Effector memory CD8-positive, alpha-beta T cell (primary cell): ENCODE results near the gene SLC11A1.

Experiments
- ATAC-seq: fragments of 150-1000 bp; cut with Tn5 transposase; replicated peaks from 2 replicates; pipeline ENCODE4 v1.10.0; 2021; ENCODE audit warnings: mild to moderate bottlenecking, moderate library complexity
- DNase-seq, 3 experiments: peaks; one replicate each; pipeline ENCODE4 v3.0.0; 2021
- H3K27ac Mint-ChIP-seq, 2 donors: one replicate each; pipeline ENCODE4 v1.8.0; 2022; ENCODE audit warnings: mild to moderate bottlenecking in 2 of 2, mixed read lengths in 2 of 2, moderate library complexity in 2 of 2
- H3K27me3 Mint-ChIP-seq, 2 donors: one replicate each; pipeline ENCODE4 v1.8.0; 2022; ENCODE audit warnings: mixed read lengths in 2 of 2
- H3K36me3 Mint-ChIP-seq: one replicate; pipeline ENCODE4 v1.8.0; 2022; ENCODE audit warnings: mild to moderate bottlenecking, moderate library complexity, mixed read lengths; ENCODE audit not compliant: insufficient read depth
- H3K4me1 Mint-ChIP-seq, 2 donors: one replicate each; pipeline ENCODE4 v1.8.0; 2022; ENCODE audit warnings: low read depth in 2 of 2, mixed read lengths in 2 of 2
- H3K4me3 Mint-ChIP-seq, 2 donors: one replicate each; pipeline ENCODE4 v1.8.0; 2022; ENCODE audit warnings: mild to moderate bottlenecking in 2 of 2, mixed read lengths in 2 of 2, moderate library complexity in 2 of 2
- H3K9me3 Mint-ChIP-seq, 2 donors: one replicate each; pipeline ENCODE4 v1.8.0; 2022; ENCODE audit warnings: mixed read lengths in 2 of 2

SLC11A1 gene

DNA sequence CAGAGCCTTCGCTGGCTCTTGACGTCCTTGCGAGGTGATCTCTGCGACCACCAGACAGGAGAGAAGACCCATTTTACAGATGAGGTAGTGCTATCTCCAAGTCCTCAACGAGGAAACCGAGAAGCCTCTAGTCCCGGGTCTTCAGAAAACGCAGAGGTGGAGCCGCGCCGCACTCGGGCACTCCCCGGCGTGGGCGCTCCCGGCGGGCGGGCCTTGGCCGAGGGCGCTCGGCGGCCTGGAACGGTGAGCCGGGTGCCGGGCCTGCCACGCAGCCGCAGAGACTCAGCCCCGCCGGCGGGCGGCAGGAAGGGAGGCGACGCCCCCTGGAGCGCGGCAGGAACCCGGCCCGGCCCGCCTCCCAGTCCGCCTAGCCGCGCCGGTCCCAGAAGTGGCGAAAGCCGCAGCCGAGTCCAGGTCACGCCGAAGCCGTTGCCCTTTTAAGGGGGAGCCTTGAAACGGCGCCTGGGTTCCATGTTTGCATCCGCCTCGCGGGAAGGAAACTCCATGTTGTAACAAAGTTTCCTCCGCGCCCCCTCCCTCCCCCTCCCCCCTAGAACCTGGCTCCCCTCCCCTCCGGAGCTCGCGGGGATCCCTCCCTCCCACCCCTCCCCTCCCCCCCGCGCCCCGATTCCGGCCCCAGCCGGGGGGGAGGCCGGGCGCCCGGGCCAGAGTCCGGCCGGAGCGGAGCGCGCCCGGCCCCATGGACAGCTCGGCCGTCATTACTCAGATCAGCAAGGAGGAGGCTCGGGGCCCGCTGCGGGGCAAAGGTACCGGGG lies 17.5 kb downstream of the SLC11A1 start, which contains the start of gene CTDSP1:
Gene CTDSP1, plus strand, starts transcription at position 478 of the 776 bp plus-strand sequence. Its CDS starts 223 bp downstream, at position 701.
- peak within 1 kb of the TSS; percentile 95 to 98 for H3K27ac Mint-ChIP-seq
- H3K4me1 Mint-ChIP-seq: peaks cover 52 to 55% of the 10 kb centered on the region in 2 donors
- H3K9me3 Mint-ChIP-seq: no peaks in the 10 kb centered on the region
- peaks cover 62% of the 10 kb centered on the region for H3K36me3 Mint-ChIP-seq
- DNase-seq (peak; percentile 89 to 91 (median 90)), ATAC-seq (peak; percentile 44)
- H3K4me3 Mint-ChIP-seq: peak within 1 kb of the TSS; percentile 92 to 98
- no peaks in the 10 kb centered on the region for H3K27me3 Mint-ChIP-seq

DNA sequence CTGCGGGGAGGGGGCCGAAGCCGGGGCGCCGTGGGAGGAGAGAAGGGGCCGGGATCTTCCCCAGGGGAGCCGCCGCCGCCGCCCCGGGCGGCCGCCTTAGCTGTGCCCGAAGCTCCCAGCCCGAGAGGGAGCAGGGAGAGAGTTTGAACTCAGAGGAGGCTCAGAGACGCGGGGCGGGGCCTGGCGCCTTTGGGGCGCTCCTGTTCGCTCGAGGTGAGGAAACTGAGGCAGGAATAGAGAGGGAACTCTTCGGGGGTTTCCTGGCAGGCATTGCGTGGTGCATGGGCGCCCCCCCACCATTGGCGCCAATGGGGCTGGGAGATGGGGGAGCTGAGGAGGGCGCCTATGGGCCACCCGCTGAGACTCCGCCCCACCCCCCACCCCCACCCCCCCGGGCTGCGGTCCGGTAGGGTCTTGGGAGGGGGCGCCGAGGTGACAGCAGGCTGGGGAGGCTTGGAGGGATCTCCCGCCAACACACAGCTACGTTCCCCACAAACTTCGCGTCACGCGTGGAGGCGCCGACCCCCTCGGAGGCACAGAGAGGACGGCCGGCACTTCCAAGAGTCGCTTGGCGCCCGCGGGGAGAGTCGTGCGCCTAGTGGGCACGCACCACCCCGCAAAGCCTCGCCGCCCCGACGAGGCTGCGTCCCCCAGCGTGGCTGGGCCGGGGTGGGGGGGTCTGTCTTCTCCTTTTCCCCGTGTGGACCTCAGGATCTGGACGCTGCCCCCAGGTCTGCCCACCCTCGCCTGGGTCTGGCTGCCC lies 18.3 kb downstream of the SLC11A1 start:
- H3K4me3 Mint-ChIP-seq: peak overlapping the region; percentile 92 to 98
- peak in 1 of 3 experiments; percentile 38 for DNase-seq
- H3K4me1 Mint-ChIP-seq: peaks cover 54 to 55% of the 10 kb centered on the region in 2 donors
- no peaks in the 10 kb centered on the region for H3K9me3 Mint-ChIP-seq
- peak overlapping the region; percentile 95 to 98 for H3K27ac Mint-ChIP-seq
- no peaks in the 10 kb centered on the region for H3K27me3 Mint-ChIP-seq
- ATAC-seq: no peak
- peaks cover 69% of the 10 kb centered on the region for H3K36me3 Mint-ChIP-seq

DNA sequence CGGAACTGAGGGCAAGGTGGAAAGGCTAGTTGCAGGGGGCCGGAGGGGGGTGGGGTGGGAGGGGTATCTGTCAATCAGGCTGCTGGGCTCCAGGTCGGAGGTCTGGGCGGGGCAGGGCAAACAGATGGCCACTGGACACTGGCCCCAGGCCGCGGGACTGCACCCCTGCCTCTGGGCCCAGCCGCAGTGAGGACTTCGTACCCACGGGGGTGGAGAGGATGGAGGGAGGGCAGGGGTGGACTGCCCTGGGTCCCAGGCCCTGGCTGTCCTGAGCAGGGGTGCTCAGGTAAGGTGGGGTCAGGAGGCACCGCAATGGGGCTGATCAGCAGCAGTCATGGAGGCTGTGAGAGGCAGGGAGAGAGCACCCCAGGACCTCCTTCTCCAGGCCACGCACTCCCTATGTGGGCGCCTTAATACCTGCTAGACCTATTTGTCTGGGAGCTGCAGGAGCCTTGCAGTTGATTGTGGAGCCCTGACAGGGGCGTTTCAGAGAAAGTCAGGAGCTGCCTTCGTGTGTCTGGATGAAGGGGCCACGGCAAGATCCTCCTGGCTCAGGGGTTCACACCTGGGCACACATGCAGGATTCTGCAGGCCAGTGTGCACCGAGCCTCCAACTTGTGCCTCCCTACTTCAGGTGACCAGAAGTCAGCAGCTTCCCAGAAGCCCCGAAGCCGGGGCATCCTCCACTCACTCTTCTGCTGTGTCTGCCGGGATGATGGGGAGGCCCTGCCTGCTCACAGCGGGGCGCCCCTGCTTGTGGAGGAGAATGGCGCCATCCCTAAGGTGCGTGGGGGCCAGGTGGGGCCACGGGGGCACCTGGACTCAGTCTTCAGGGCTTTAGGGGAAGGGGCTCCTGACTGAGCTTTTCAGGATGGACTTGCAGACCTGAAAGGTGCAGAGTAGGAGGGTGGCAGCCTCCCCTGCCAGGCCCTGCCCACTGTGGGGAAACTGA lies 19.1 kb downstream of the SLC11A1 start:
- DNase-seq (no peak), ATAC-seq (no peak)
- Mint-ChIP-seq H3K27ac (peak overlapping the region; percentile 19 to 75), H3K4me3 (peak overlapping the region; percentile 92 to 98), H3K27me3 (no peaks in the 10 kb centered on the region), H3K36me3 (peaks cover 73% of the 10 kb centered on the region), H3K9me3 (no peaks in the 10 kb centered on the region), H3K4me1 (peaks cover 56% of the 10 kb centered on the region in 2 donors)

DNA sequence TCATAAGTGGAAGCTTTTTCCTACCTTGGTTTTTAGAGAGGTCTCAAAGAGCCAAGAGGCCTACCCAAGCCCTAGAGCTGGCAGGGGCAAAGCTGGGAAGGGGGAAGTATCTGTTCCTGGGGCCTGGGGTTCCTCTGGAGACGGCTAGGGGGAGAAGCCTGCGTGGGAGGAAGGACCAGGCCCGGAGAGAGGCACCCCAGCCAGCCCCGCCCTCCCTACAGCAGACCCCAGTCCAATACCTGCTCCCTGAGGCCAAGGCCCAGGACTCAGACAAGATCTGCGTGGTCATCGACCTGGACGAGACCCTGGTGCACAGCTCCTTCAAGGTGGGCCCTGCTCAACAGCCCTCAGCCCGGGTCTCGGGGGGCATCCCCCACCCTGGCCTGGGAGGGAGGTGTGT lies 19.8 kb downstream of the SLC11A1 start:
- H3K36me3 Mint-ChIP-seq: peaks cover 73% of the 10 kb centered on the region
- H3K9me3 Mint-ChIP-seq: no peaks in the 10 kb centered on the region
- H3K27ac Mint-ChIP-seq: peak overlapping the region in 1 of 2 donors; percentile 75
- peak overlapping the region; percentile 92 to 98 for H3K4me3 Mint-ChIP-seq
- ATAC-seq (no peak), DNase-seq (no peak)
- H3K27me3 Mint-ChIP-seq: no peaks in the 10 kb centered on the region
- H3K4me1 Mint-ChIP-seq: peaks cover 53% of the 10 kb centered on the region in 2 donors

- H3K4me3 Mint-ChIP-seq: peak overlapping the region; percentile 25 to 98
- H3K4me1 Mint-ChIP-seq: peaks cover 53 to 54% of the 10 kb centered on the region in 2 donors
- DNase-seq (no peak), ATAC-seq (no peak)
- H3K36me3 Mint-ChIP-seq: peaks cover 76% of the 10 kb centered on the region
- H3K27me3 Mint-ChIP-seq: no peaks in the 10 kb centered on the region
- no peaks in the 10 kb centered on the region for H3K9me3 Mint-ChIP-seq
- no peak overlapping the region for H3K27ac Mint-ChIP-seq
These were observed 20.4 kb downstream of the SLC11A1 start for GRCh38 chr2:218402491-218402901.

DNA sequence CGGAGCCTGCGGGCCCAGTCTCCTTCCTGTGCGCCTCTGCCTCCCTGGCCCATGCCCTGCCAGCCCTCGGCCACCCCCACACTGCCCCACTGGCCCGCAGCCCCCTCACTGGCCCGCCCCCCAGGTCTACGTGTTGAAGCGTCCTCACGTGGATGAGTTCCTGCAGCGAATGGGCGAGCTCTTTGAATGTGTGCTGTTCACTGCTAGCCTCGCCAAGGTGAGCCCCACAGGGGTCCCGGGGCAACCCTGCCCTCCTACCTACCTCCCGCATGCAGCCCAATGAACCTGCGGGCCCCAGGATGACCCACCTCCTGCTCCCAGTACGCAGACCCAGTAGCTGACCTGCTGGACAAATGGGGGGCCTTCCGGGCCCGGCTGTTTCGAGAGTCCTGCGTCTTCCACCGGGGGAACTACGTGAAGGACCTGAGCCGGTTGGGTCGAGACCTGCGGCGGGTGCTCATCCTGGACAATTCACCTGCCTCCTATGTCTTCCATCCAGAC lies 20.9 kb downstream of the SLC11A1 start:
- ATAC-seq (no peak), DNase-seq (no peak)
- Mint-ChIP-seq H3K36me3 (peaks cover 74% of the 10 kb centered on the region), H3K27ac (no peak overlapping the region), H3K4me1 (peaks cover 53 to 54% of the 10 kb centered on the region in 2 donors), H3K9me3 (no peaks in the 10 kb centered on the region), H3K4me3 (peak overlapping the region; percentile 48 to 62), H3K27me3 (no peaks in the 10 kb centered on the region)

DNA sequence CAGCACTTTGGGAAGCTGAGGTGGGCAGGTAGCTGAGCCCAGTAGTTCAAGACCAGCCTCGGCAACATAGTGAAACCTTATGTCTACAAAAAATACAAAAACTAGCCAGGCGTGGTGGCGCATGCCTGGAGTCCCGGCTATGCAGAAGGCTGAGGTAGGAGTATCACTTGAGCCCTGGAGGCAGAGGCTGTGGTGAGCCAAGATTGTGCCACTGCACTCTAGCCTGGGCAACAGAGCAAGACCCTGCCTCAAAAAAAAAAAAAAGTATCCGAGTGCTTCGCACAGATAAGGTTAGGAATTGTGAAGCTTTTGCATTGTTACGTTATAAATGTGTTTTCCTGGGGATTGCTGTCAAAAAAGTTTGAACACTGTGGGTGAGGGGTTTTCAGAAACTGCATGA lies 21.7 kb downstream of the SLC11A1 start:
- no peaks in the 10 kb centered on the region for H3K27me3 Mint-ChIP-seq
- no peak for DNase-seq
- H3K4me1 Mint-ChIP-seq: peaks cover 50 to 59% of the 10 kb centered on the region in 2 donors
- no peaks in the 10 kb centered on the region for H3K9me3 Mint-ChIP-seq
- H3K27ac Mint-ChIP-seq: peak overlapping the region in 1 of 2 donors; percentile 99
- peaks cover 70% of the 10 kb centered on the region for H3K36me3 Mint-ChIP-seq
- no peak for ATAC-seq
- H3K4me3 Mint-ChIP-seq: peak overlapping the region; percentile 19 to 62

DNA sequence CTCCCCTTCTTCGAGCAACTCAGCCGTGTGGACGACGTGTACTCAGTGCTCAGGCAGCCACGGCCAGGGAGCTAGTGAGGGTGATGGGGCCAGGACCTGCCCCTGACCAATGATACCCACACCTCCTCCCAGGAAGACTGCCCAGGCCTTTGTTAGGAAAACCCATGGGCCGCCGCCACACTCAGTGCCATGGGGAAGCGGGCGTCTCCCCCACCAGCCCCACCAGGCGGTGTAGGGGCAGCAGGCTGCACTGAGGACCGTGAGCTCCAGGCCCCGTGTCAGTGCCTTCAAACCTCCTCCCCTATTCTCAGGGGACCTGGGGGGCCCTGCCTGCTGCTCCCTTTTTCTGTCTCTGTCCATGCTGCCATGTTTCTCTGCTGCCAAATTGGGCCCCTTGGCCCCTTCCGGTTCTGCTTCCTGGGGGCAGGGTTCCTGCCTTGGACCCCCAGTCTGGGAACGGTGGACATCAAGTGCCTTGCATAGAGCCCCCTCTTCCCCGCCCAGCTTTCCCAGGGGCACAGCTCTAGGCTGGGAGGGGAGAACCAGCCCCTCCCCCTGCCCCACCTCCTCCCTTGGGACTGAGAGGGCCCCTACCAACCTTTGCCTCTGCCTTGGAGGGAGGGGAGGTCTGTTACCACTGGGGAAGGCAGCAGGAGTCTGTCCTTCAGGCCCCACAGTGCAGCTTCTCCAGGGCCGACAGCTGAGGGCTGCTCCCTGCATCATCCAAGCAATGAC lies 22.4 kb downstream of the SLC11A1 start:
- peaks cover 66% of the 10 kb centered on the region for H3K36me3 Mint-ChIP-seq
- no peaks in the 10 kb centered on the region for H3K9me3 Mint-ChIP-seq
- ATAC-seq (no peak), DNase-seq (no peak)
- peak overlapping the region; percentile 88 to 89 for H3K4me3 Mint-ChIP-seq
- no peaks in the 10 kb centered on the region for H3K27me3 Mint-ChIP-seq
- H3K4me1 Mint-ChIP-seq: peaks cover 47 to 59% of the 10 kb centered on the region in 2 donors
- peak overlapping the region in 1 of 2 donors; percentile 99 for H3K27ac Mint-ChIP-seq

GRCh38 chr2:218405086-218405745 lies 23.1 kb downstream of the SLC11A1 start:
- Mint-ChIP-seq H3K4me3 (peak overlapping the region; percentile 88 to 89), H3K27ac (peak overlapping the region; percentile 92 to 99), H3K9me3 (no peaks in the 10 kb centered on the region), H3K36me3 (peaks cover 60% of the 10 kb centered on the region), H3K4me1 (peaks cover 47 to 59% of the 10 kb centered on the region in 2 donors), H3K27me3 (no peaks in the 10 kb centered on the region)
- DNase-seq (no peak), ATAC-seq (no peak)

- Mint-ChIP-seq H3K27ac (peak overlapping the region; percentile 92 to 99), H3K27me3 (no peaks in the 10 kb centered on the region), H3K36me3 (peaks cover 59% of the 10 kb centered on the region), H3K9me3 (no peaks in the 10 kb centered on the region), H3K4me1 (peaks cover 47 to 59% of the 10 kb centered on the region in 2 donors), H3K4me3 (peak overlapping the region; percentile 88 to 89)
- DNase-seq: no peak
- ATAC-seq: peak; percentile 31
These were observed 23.7 kb downstream of the SLC11A1 start for GRCh38 chr2:218405746-218406208.

DNA sequence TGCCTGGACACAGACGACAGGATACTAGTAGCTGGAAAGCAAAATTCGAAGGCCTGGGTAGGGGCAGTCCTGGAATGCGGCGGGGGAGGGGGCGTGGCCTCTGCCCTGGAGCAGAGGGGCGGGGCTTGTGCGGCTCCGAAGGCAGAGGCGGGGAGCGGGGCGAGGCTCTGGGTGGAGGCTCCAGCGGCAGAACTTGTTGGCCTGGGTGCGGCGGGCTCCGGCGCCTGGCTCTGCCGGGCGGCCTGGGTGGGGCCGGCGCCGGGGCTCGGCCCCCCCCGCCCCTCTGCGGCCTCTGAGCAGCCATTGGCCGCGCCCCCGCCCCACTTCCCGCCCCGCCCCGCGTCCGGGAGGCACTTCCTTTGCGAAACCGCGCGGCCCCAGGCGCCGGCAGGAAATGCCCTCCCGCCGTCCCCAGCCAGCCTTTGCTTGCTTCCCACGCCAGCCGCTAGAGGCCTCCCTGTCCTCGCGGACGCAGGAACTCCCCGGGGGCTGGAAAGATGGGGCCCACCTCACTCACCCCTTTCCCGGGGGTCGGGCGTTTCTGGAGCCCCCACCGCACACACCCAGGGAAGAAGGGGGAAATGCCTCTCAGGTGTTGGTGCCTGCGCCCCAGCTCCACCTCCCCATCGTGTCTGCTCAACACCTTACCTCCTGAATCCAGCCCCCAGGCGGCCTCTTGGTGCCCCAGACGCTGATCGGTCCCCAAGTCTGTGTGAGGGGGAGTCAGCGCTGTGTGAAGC lies 24.3 kb downstream of the SLC11A1 start:
- Mint-ChIP-seq H3K27me3 (no peaks in the 10 kb centered on the region), H3K4me1 (peaks cover 44 to 58% of the 10 kb centered on the region in 2 donors), H3K9me3 (no peaks in the 10 kb centered on the region), H3K4me3 (peak overlapping the region; percentile 88 to 89), H3K36me3 (peaks cover 55% of the 10 kb centered on the region), H3K27ac (peak overlapping the region; percentile 92 to 99)
- ATAC-seq (peak; percentile 75), DNase-seq (peak; percentile 88 to 90 (median 89))
